ENCODE results near the gene PIK3R5. TPM values are rescaled to one million over a fixed set of nuclear protein-coding genes. Genes with fewer than 3 reads are reported as not detected.

Gene PIK3R5
- total and polyA plus RNA-seq, 2 donors: 3.1 to 4.6 TPM

GRCh38 chr17:8918807-8919465 is 46.6 kb downstream of the PIK3R5 start:
- Histone ChIP-seq H3K4me3 (ENCODE audit: low read depth, low read length) (no peak overlapping the region), H3K4me1 (ENCODE audit: insufficient read depth) (no peaks in the 10 kb centered on the region), H3K36me3 (ENCODE audit: insufficient read depth) (no peaks in the 10 kb centered on the region), H3K27ac (ENCODE audit: low read depth) (no peak overlapping the region)
- 70% methylated on average over 3 of the region's 3 CpGs for WGBS
- no peak for DNase-seq (ENCODE audit: extremely low spot score)

- DNase-seq (ENCODE audit: extremely low spot score): no peak
- no peak overlapping the region for H3K4me3 ChIP-seq (ENCODE audit: low read depth, low read length)
- H3K27ac ChIP-seq (ENCODE audit: low read depth): no peak overlapping the region
- H3K36me3 ChIP-seq (ENCODE audit: insufficient read depth): no peaks in the 10 kb centered on the region
- WGBS: 71% methylated on average over 7 of the region's 7 CpGs
- no peaks in the 10 kb centered on the region for H3K4me1 ChIP-seq (ENCODE audit: insufficient read depth)
Observed at GRCh38 chr17:8916466-8916865, 49.0 kb downstream of the PIK3R5 start.

- no peak for DNase-seq (ENCODE audit: extremely low spot score)
- 83% methylated on average over 8 of the region's 8 CpGs for WGBS
- Histone ChIP-seq H3K27ac (ENCODE audit: low read depth) (no peak overlapping the region), H3K36me3 (ENCODE audit: insufficient read depth) (no peaks in the 10 kb centered on the region), H3K4me3 (ENCODE audit: low read depth, low read length) (no peak overlapping the region), H3K4me1 (ENCODE audit: insufficient read depth) (no peaks in the 10 kb centered on the region)
Observed at GRCh38 chr17:8914554-8914953, 51.0 kb downstream of the PIK3R5 start.

- WGBS: 77% methylated on average over 4 of the region's 4 CpGs
- Histone ChIP-seq H3K4me3 (ENCODE audit: low read depth, low read length) (no peak overlapping the region), H3K4me1 (ENCODE audit: insufficient read depth) (no peaks in the 10 kb centered on the region), H3K36me3 (ENCODE audit: insufficient read depth) (no peaks in the 10 kb centered on the region), H3K27ac (ENCODE audit: low read depth) (no peak overlapping the region)
- DNase-seq (ENCODE audit: extremely low spot score): no peak
Observed at GRCh38 chr17:8913879-8914278, 51.6 kb downstream of the PIK3R5 start.

GRCh38 chr17:8913091-8913490 is 52.4 kb downstream of the PIK3R5 start:
- Histone ChIP-seq H3K4me3 (ENCODE audit: low read depth, low read length) (no peak overlapping the region), H3K27ac (ENCODE audit: low read depth) (no peak overlapping the region), H3K4me1 (ENCODE audit: insufficient read depth) (no peaks in the 10 kb centered on the region), H3K36me3 (ENCODE audit: insufficient read depth) (no peaks in the 10 kb centered on the region)
- WGBS: 92% methylated on average over 6 of the region's 6 CpGs
- DNase-seq (ENCODE audit: extremely low spot score): no peak

GRCh38 chr17:8912084-8912981 is 53.2 kb downstream of the PIK3R5 start:
- DNase-seq (ENCODE audit: extremely low spot score): no peak
- H3K4me1 ChIP-seq (ENCODE audit: insufficient read depth): no peaks in the 10 kb centered on the region
- WGBS: 75% methylated on average over 18 of the region's 18 CpGs
- H3K36me3 ChIP-seq (ENCODE audit: insufficient read depth): no peaks in the 10 kb centered on the region
- H3K4me3 ChIP-seq (ENCODE audit: low read depth, low read length): no peak overlapping the region
- no peak overlapping the region for H3K27ac ChIP-seq (ENCODE audit: low read depth)

- no peaks in the 10 kb centered on the region for H3K36me3 ChIP-seq (ENCODE audit: insufficient read depth)
- H3K4me3 ChIP-seq (ENCODE audit: low read depth, low read length): no peak overlapping the region
- no peak overlapping the region for H3K27ac ChIP-seq (ENCODE audit: low read depth)
- DNase-seq (ENCODE audit: extremely low spot score): no peak
- no peaks in the 10 kb centered on the region for H3K4me1 ChIP-seq (ENCODE audit: insufficient read depth)
- 86% methylated on average over 18 of the region's 18 CpGs for WGBS
Observed at GRCh38 chr17:8910969-8911604, 54.4 kb downstream of the PIK3R5 start.

GRCh38 chr17:8909586-8910270 is 55.8 kb downstream of the PIK3R5 start:
- Histone ChIP-seq H3K4me3 (ENCODE audit: low read depth, low read length) (no peak overlapping the region), H3K36me3 (ENCODE audit: insufficient read depth) (no peaks in the 10 kb centered on the region), H3K27ac (ENCODE audit: low read depth) (no peak overlapping the region), H3K4me1 (ENCODE audit: insufficient read depth) (no peaks in the 10 kb centered on the region)
- WGBS: 71% methylated on average over 8 of the region's 8 CpGs
- DNase-seq (ENCODE audit: extremely low spot score): no peak

GRCh38 chr17:8905331-8905730 is 60.2 kb downstream of the PIK3R5 start:
- H3K4me3 ChIP-seq (ENCODE audit: low read depth, low read length): no peak overlapping the region
- 77% methylated on average over 7 of the region's 7 CpGs for WGBS
- H3K27ac ChIP-seq (ENCODE audit: low read depth): no peak overlapping the region
- no peaks in the 10 kb centered on the region for H3K4me1 ChIP-seq (ENCODE audit: insufficient read depth)
- no peaks in the 10 kb centered on the region for H3K36me3 ChIP-seq (ENCODE audit: insufficient read depth)
- no peak for DNase-seq (ENCODE audit: extremely low spot score)

GRCh38 chr17:8904686-8905085 is 60.8 kb downstream of the PIK3R5 start:
- DNase-seq (ENCODE audit: extremely low spot score): no peak
- H3K27ac ChIP-seq (ENCODE audit: low read depth): no peak overlapping the region
- H3K4me1 ChIP-seq (ENCODE audit: insufficient read depth): no peaks in the 10 kb centered on the region
- H3K4me3 ChIP-seq (ENCODE audit: low read depth, low read length): no peak overlapping the region
- WGBS: 87% methylated on average over 5 of the region's 5 CpGs
- H3K36me3 ChIP-seq (ENCODE audit: insufficient read depth): no peaks in the 10 kb centered on the region

- no peaks in the 10 kb centered on the region for H3K4me1 ChIP-seq (ENCODE audit: insufficient read depth)
- no peak for DNase-seq (ENCODE audit: extremely low spot score)
- no peaks in the 10 kb centered on the region for H3K36me3 ChIP-seq (ENCODE audit: insufficient read depth)
- 56% methylated on average over 2 of the region's 2 CpGs for WGBS
- H3K4me3 ChIP-seq (ENCODE audit: low read depth, low read length): no peak overlapping the region
- no peak overlapping the region for H3K27ac ChIP-seq (ENCODE audit: low read depth)
Observed at GRCh38 chr17:8904201-8904600, 61.3 kb downstream of the PIK3R5 start.

- H3K36me3 ChIP-seq (ENCODE audit: insufficient read depth): no peaks in the 10 kb centered on the region
- no peak overlapping the region for H3K27ac ChIP-seq (ENCODE audit: low read depth)
- WGBS: 52% methylated on average over 15 of the region's 15 CpGs
- DNase-seq (ENCODE audit: extremely low spot score): no peak
- H3K4me3 ChIP-seq (ENCODE audit: low read depth, low read length): no peak overlapping the region
- H3K4me1 ChIP-seq (ENCODE audit: insufficient read depth): no peaks in the 10 kb centered on the region
Observed at GRCh38 chr17:8900626-8901585, 64.6 kb downstream of the PIK3R5 start.

Data from urinary bladder (tissue), 4 donors.